A549 (cell line): Measurements from ENCODE around the gene PIGS.

Experiments used
- CTCF ChIP-seq: fragments of >200 bp; sonication (Bioruptor Twin); formaldehyde crosslinking; IDR thresholded peaks from 3 replicates; pipeline ENCODE4 v1.5.1; 2016
- E2F6 ChIP-seq: IDR thresholded peaks from 2 replicates; pipeline ENCODE4 v1.6.1; 2012; ENCODE audit warnings: low read depth, borderline replicate concordance
- HMGXB4 ChIP-seq: fragments of 250-450 bp; sonication (Bioruptor Pico); IDR thresholded peaks from 2 replicates; pipeline ENCODE4 v1.5.0; 2021; ENCODE audit warnings: mild to moderate bottlenecking, moderate library complexity, borderline replicate concordance
- MAX ChIP-seq: IDR thresholded peaks from 2 replicates; pipeline ENCODE4 v1.6.1; 2012
- NFE2L2 ChIP-seq: fragments of 150-350 bp; conservative IDR thresholded peaks from 2 replicates; pipeline ENCODE4 v1.6.1; 2014; ENCODE audit warnings: low read length
- RCOR1 ChIP-seq: fragments of 150-350 bp; IDR thresholded peaks from 2 replicates; pipeline ENCODE4 v1.6.1; 2014; ENCODE audit warnings: antibody characterized with exemption, low read length, low read depth
- RFX5 ChIP-seq: fragments of 450-650 bp; IDR thresholded peaks from 2 replicates; pipeline ENCODE4 v1.7.1; 2014; ENCODE audit warnings: antibody characterized with exemption, mild to moderate bottlenecking, moderate library complexity
- RNF2 ChIP-seq: fragments of 200-600 bp; sonication (generic); IDR thresholded peaks from 2 replicates; pipeline ENCODE4 v1.6.1; 2016; ENCODE audit warnings: low read depth, mild to moderate bottlenecking, antibody characterized with exemption, moderate library complexity, borderline replicate concordance
- USF2 ChIP-seq: fragments of 450-650 bp; IDR thresholded peaks from 2 replicates; pipeline ENCODE4 v1.6.1; 2014; ENCODE audit warnings: antibody characterized with exemption

GRCh38 chr17:28610376-28610775 is 39.1 kb upstream of the PIGS start:
- TF ChIP-seq RNF2 (no peak), MAX (no peak), CTCF (no peak), NFE2L2 (no peak), RCOR1 (no peak), USF2 (no peak), HMGXB4 (no peak), E2F6 (no peak), RFX5 (no peak)
